Measurements from ENCODE around the gene RNF41. TPM values are rescaled to one million over a fixed set of nuclear protein-coding genes. Genes with fewer than 3 reads are reported as not detected.
A peak's percentile ranks its signal among the peaks of the same experiment; 100 is the strongest.

Gene RNF41
- total and polyA plus RNA-seq, 5 donors from 2014 or later = 33.7 to 45.8 (median 45.0) TPM

- Histone ChIP-seq H3K4me1 (ENCODE audit: control insufficient read depth, insufficient read depth, low read length, poor library complexity, severe bottlenecking) (no peaks in the 10 kb centered on the region), H3K9me3 (ENCODE audit: control insufficient read depth in 2 of 2, low read length in 2 of 2) (no peaks in the 10 kb centered on the region), H3K36me3 (ENCODE audit: control insufficient read depth, insufficient read depth, low read length) (peaks cover 5% of the 10 kb centered on the region), H3K27me3 (ENCODE audit: control insufficient read depth, insufficient read depth, low read length) (no peaks in the 10 kb centered on the region), H3K4me3 (ENCODE audit: low read depth, low read length) (no peak overlapping the region), H3K27ac (ENCODE audit: insufficient read depth, low read length, poor library complexity, severe bottlenecking) (no peak overlapping the region)
- ATAC-seq (ENCODE audit: low read depth in 2 of 2) (no peak), DNase-seq (no peak)
- Mint-ChIP-seq H3K4me3 (peak overlapping the region in 1 of 4 donors; percentile 75), H3K36me3 (peaks cover 4% of the 10 kb centered on the region), H3K27ac (no peak overlapping the region), H3K27me3 (no peaks in the 10 kb centered on the region), H3K4me1 (peaks cover 0 to 5% (median 4%) of the 10 kb centered on the region in 4 donors), H3K9me3 (no peaks in the 10 kb centered on the region)
These were observed 8.9 kb upstream of the RNF41 start for GRCh38 chr12:56230432-56231183.

DNA sequence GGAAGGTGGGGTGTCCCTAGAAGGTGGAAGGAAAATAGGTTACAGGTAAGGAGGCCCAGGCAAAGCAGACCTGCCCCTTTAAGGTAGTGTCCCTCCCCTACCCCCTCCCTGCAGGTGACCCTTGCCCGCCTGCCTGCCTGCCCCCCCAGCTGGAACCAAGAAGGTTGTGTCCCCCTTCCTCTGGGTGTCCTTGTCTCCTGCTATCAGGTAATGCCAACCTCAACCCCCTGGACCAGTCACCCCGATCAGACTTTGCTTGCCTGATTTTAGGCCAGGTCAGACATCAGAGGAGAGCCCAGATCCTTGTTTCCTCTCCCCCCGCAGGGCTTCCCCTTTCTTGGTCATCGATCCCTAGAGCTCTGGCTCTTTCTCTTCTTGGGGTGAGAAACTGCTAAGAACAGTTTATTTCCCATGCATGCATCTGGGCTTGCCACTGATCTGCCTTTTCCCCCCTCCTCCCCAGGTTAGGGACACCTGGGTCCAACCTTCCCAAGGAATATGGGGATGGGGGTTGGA, 8.3 kb upstream of the RNF41 start, which contains the start of gene SLC39A5:
TSS of gene SLC39A5 (plus strand) at position 136 of the 516 bp plus-strand sequence. CDS start 1,224 bp downstream, outside the sequence.
- no peaks in the 10 kb centered on the region for H3K9me3 ChIP-seq (ENCODE audit: control insufficient read depth in 2 of 2, low read length in 2 of 2)

DNA sequence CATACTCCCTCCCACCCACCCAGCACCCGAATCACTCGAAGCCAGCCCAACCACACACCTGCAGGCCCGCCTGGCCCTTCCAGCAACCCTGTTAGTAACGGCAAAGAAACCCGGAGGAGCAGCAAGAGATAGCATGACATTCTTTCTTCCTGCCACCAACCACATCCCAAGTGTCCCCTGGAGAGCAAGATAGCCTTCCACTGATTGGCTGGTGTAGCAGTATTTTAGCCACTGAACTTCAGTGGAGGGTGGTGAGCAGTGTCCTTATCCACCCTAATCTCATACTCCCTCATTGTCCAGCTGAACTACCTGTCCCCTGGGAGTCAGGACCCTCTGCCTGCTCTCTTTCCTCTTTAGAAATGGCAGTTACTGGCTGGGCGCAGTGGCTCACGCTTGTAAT, 7.4 kb upstream of the RNF41 start:
- no peaks in the 10 kb centered on the region for H3K9me3 Mint-ChIP-seq
- H3K9me3 ChIP-seq (ENCODE audit: control insufficient read depth in 2 of 2, low read length in 2 of 2) = no peaks in the 10 kb centered on the region
- H3K4me3 Mint-ChIP-seq = no peak overlapping the region
- peaks cover 0 to 19% (median 16%) of the 10 kb centered on the region in 4 donors for H3K4me1 Mint-ChIP-seq
- H3K4me3 ChIP-seq (ENCODE audit: low read depth, low read length) = no peak overlapping the region
- ATAC-seq (ENCODE audit: low read depth in 2 of 2) (no peak), DNase-seq (no peak)
- H3K27me3 ChIP-seq (ENCODE audit: control insufficient read depth, insufficient read depth, low read length) = no peaks in the 10 kb centered on the region
- H3K27me3 Mint-ChIP-seq = no peaks in the 10 kb centered on the region
- H3K4me1 ChIP-seq (ENCODE audit: control insufficient read depth, insufficient read depth, low read length, poor library complexity, severe bottlenecking) = peaks cover 11% of the 10 kb centered on the region
- peaks cover 4% of the 10 kb centered on the region for H3K36me3 Mint-ChIP-seq
- H3K27ac ChIP-seq (ENCODE audit: insufficient read depth, low read length, poor library complexity, severe bottlenecking) = no peak overlapping the region
- no peak overlapping the region for H3K27ac Mint-ChIP-seq
- H3K36me3 ChIP-seq (ENCODE audit: control insufficient read depth, insufficient read depth, low read length) = peaks cover 5% of the 10 kb centered on the region

More for the DNA sequence above, 8.3 kb upstream of the RNF41 start, which contains the start of gene SLC39A5:
- H3K27ac ChIP-seq (ENCODE audit: insufficient read depth, low read length, poor library complexity, severe bottlenecking) = no peak within 1 kb of the TSS
- H3K27ac Mint-ChIP-seq = no peak within 1 kb of the TSS
- DNase-seq (no peak), ATAC-seq (ENCODE audit: low read depth in 2 of 2) (no peak)
- peaks cover 4% of the 10 kb centered on the region for H3K36me3 Mint-ChIP-seq
- H3K27me3 Mint-ChIP-seq = no peaks in the 10 kb centered on the region
- peak within 1 kb of the TSS in 1 of 4 donors; percentile 75 for H3K4me3 Mint-ChIP-seq
- peaks cover 5% of the 10 kb centered on the region for H3K36me3 ChIP-seq (ENCODE audit: control insufficient read depth, insufficient read depth, low read length)
- H3K4me1 ChIP-seq (ENCODE audit: control insufficient read depth, insufficient read depth, low read length, poor library complexity, severe bottlenecking) = peaks cover 2% of the 10 kb centered on the region
- peaks cover 0 to 11% (median 10%) of the 10 kb centered on the region in 4 donors for H3K4me1 Mint-ChIP-seq
- H3K27me3 ChIP-seq (ENCODE audit: control insufficient read depth, insufficient read depth, low read length) = no peaks in the 10 kb centered on the region
- H3K4me3 ChIP-seq (ENCODE audit: low read depth, low read length) = no peak within 1 kb of the TSS
- no peaks in the 10 kb centered on the region for H3K9me3 Mint-ChIP-seq

DNA sequence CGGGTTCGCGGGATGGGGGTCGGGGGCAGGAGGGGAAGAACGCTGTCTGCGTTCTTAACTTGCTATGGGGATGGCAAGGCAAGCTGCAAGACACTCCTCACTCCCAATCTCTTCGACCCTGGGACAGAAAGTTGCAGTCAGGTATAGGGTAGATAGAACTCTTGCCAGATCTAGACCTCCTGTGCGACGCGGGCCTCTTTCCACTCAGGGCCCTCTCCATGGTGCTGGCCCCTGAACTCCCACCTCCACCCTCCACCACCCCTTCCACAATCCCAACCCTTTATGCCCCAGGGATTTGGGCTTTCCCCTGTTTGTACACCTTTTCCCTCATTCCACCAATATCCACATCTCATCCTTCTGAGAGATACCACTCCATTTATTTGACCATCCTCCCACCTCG, 3.2 kb upstream of the RNF41 start:
- H3K4me3 Mint-ChIP-seq = peak overlapping the region; percentile 90 to 99 (median 94)
- H3K9me3 Mint-ChIP-seq = no peaks in the 10 kb centered on the region
- peaks cover 5% of the 10 kb centered on the region for H3K36me3 ChIP-seq (ENCODE audit: control insufficient read depth, insufficient read depth, low read length)
- H3K36me3 Mint-ChIP-seq = peaks cover 4% of the 10 kb centered on the region
- no peaks in the 10 kb centered on the region for H3K9me3 ChIP-seq (ENCODE audit: control insufficient read depth in 2 of 2, low read length in 2 of 2)
- no peaks in the 10 kb centered on the region for H3K27me3 ChIP-seq (ENCODE audit: control insufficient read depth, insufficient read depth, low read length)
- peaks cover 17 to 52% (median 39%) of the 10 kb centered on the region in 4 donors for H3K4me1 Mint-ChIP-seq
- H3K27ac Mint-ChIP-seq = peak overlapping the region; percentile 90 to 99 (median 90)
- H3K27me3 Mint-ChIP-seq = peaks cover 4% of the 10 kb centered on the region
- DNase-seq (no peak), ATAC-seq (ENCODE audit: low read depth in 2 of 2) (no peak)
- H3K4me3 ChIP-seq (ENCODE audit: low read depth, low read length) = no peak overlapping the region
- peak overlapping the region; percentile 89 for H3K27ac ChIP-seq (ENCODE audit: insufficient read depth, low read length, poor library complexity, severe bottlenecking)
- peaks cover 44% of the 10 kb centered on the region for H3K4me1 ChIP-seq (ENCODE audit: control insufficient read depth, insufficient read depth, low read length, poor library complexity, severe bottlenecking)

DNA sequence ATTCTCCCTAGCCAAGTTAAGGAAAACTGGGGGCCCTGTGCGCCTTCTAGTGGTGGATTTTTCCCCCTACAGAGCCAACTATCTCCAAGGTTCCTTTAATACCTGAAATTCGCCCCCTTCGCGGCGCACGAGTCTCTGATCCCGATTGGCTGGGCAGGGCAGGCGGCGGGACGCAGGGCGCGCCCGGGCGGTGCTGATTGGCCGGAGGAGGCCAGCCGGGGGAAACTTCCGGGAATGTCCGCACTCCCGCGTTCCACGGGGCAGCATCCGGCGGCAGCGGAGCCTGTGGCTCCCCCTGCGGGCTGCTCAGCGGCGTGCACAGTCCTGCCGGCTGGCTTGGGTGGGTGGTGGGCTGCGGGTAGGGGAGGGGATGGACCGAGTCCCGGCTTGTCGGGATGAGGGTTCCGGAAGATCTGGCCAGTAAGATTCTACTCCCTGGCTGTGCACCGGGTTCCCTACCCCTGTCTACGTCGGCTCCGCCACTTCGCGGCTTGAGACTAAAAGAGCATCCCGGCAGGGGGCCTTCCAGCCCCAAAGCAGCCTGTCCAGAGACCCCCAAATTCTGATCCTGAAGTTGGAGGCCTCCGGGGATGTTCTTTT, 2.5 kb upstream of the RNF41 start, which contains the start of gene NABP2:
TSS of gene NABP2 (plus strand) at position 241 of the 600 bp plus-strand sequence. CDS start 515 bp downstream, outside the sequence.
- ATAC-seq (ENCODE audit: low read depth in 2 of 2) (peak; percentile 70 to 77), DNase-seq (peak; percentile 84 to 96 (median 92))
- H3K4me1 ChIP-seq (ENCODE audit: control insufficient read depth, insufficient read depth, low read length, poor library complexity, severe bottlenecking) = peaks cover 44% of the 10 kb centered on the region
- H3K4me3 Mint-ChIP-seq = peak within 1 kb of the TSS; percentile 91 to 99 (median 98)
- H3K27me3 Mint-ChIP-seq = peaks cover 4% of the 10 kb centered on the region
- H3K27ac Mint-ChIP-seq = peak within 1 kb of the TSS; percentile 90 to 99 (median 90)
- H3K36me3 Mint-ChIP-seq = peaks cover 4% of the 10 kb centered on the region
- H3K36me3 ChIP-seq (ENCODE audit: control insufficient read depth, insufficient read depth, low read length) = peaks cover 5% of the 10 kb centered on the region
- H3K9me3 Mint-ChIP-seq = no peaks in the 10 kb centered on the region
- peak within 1 kb of the TSS; percentile 80 for H3K4me3 ChIP-seq (ENCODE audit: low read depth, low read length)
- peaks cover 17 to 53% (median 40%) of the 10 kb centered on the region in 4 donors for H3K4me1 Mint-ChIP-seq
- peak within 1 kb of the TSS; percentile 89 for H3K27ac ChIP-seq (ENCODE audit: insufficient read depth, low read length, poor library complexity, severe bottlenecking)
- H3K9me3 ChIP-seq (ENCODE audit: control insufficient read depth in 2 of 2, low read length in 2 of 2) = no peaks in the 10 kb centered on the region
- no peaks in the 10 kb centered on the region for H3K27me3 ChIP-seq (ENCODE audit: control insufficient read depth, insufficient read depth, low read length)

GRCh38 chr12:56223571-56224101, 1.9 kb upstream of the RNF41 start:
- no peak for DNase-seq
- ATAC-seq (ENCODE audit: low read depth in 2 of 2) = no peak
- peak overlapping the region; percentile 89 for H3K27ac ChIP-seq (ENCODE audit: insufficient read depth, low read length, poor library complexity, severe bottlenecking)
- peaks cover 17 to 56% (median 40%) of the 10 kb centered on the region in 4 donors for H3K4me1 Mint-ChIP-seq
- H3K27me3 ChIP-seq (ENCODE audit: control insufficient read depth, insufficient read depth, low read length) = no peaks in the 10 kb centered on the region
- no peaks in the 10 kb centered on the region for H3K9me3 ChIP-seq (ENCODE audit: control insufficient read depth in 2 of 2, low read length in 2 of 2)
- no peaks in the 10 kb centered on the region for H3K9me3 Mint-ChIP-seq
- peak overlapping the region; percentile 77 to 99 (median 90) for H3K27ac Mint-ChIP-seq
- peaks cover 2% of the 10 kb centered on the region for H3K36me3 ChIP-seq (ENCODE audit: control insufficient read depth, insufficient read depth, low read length)
- H3K27me3 Mint-ChIP-seq = peaks cover 4% of the 10 kb centered on the region
- peaks cover 44% of the 10 kb centered on the region for H3K4me1 ChIP-seq (ENCODE audit: control insufficient read depth, insufficient read depth, low read length, poor library complexity, severe bottlenecking)
- H3K36me3 Mint-ChIP-seq = peaks cover 4% of the 10 kb centered on the region
- H3K4me3 ChIP-seq (ENCODE audit: low read depth, low read length) = peak overlapping the region; percentile 80
- peak overlapping the region; percentile 90 to 99 (median 94) for H3K4me3 Mint-ChIP-seq

DNA sequence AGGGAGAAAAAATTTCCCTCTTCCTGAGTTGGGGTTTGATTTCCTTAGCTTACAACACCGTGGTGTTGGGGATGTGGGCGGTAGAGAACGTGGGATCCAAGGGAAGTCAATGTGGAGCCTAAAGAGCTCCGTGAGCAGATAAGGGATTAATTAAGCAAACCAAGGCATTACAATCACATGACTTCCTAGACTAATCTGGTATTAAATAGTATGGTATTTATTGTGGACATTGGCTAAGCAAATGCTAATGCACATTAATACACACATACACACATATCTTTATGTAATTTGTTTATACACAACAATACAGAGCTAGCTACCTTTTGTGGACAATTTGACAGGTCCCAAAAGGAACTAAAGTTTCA, 791 bp upstream of the RNF41 start:
- H3K27ac ChIP-seq (ENCODE audit: insufficient read depth, low read length, poor library complexity, severe bottlenecking) = peak overlapping the region; percentile 97
- H3K4me1 ChIP-seq (ENCODE audit: control insufficient read depth, insufficient read depth, low read length, poor library complexity, severe bottlenecking) = peaks cover 44% of the 10 kb centered on the region
- H3K9me3 ChIP-seq (ENCODE audit: control insufficient read depth in 2 of 2, low read length in 2 of 2) = no peaks in the 10 kb centered on the region
- Mint-ChIP-seq H3K27me3 (peaks cover 4% of the 10 kb centered on the region), H3K36me3 (peaks cover 4% of the 10 kb centered on the region), H3K4me3 (peak overlapping the region; percentile 91 to 99 (median 98)), H3K27ac (peak overlapping the region; percentile 99), H3K9me3 (no peaks in the 10 kb centered on the region), H3K4me1 (peaks cover 17 to 60% (median 42%) of the 10 kb centered on the region in 4 donors)
- DNase-seq = no peak
- peaks cover 2% of the 10 kb centered on the region for H3K36me3 ChIP-seq (ENCODE audit: control insufficient read depth, insufficient read depth, low read length)
- no peak for ATAC-seq (ENCODE audit: low read depth in 2 of 2)
- no peaks in the 10 kb centered on the region for H3K27me3 ChIP-seq (ENCODE audit: control insufficient read depth, insufficient read depth, low read length)
- peak overlapping the region; percentile 85 for H3K4me3 ChIP-seq (ENCODE audit: low read depth, low read length)
